HK-2 (cell line): ENCODE data around the gene KRTCAP2.

Experiments
- DNase-seq: peaks from one replicate; pipeline ENCODE4 v3.0.0-alpha.2; 2018; ENCODE audit not compliant: unreplicated experiment

Gene KRTCAP2

DNA sequence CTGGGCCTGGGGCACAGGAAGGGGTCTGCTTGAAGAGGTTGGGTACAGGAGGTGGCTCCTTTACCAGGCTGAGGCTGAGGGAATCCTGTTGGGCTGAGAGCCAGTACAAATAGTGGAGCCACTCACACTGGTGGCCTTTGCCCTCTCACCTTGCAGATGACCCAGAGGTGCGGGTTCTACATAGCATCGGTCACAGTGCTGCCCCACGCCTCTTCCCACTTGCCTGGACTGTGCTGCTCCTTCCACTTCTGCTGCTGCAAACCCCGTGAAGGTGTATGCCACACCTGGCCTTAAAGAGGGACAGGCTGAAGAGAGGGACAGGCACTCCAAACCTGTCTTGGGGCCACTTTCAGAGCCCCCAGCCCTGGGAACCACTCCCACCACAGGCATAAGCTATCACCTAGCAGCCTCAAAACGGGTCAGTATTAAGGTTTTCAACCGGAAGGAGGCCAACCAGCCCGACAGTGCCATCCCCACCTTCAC lies 39.3 kb downstream of the KRTCAP2 start:
- DNase-seq = no peak

GRCh38 chr1:155131856-155132255 lies 41.2 kb downstream of the KRTCAP2 start:
- DNase-seq = no peak

DNA sequence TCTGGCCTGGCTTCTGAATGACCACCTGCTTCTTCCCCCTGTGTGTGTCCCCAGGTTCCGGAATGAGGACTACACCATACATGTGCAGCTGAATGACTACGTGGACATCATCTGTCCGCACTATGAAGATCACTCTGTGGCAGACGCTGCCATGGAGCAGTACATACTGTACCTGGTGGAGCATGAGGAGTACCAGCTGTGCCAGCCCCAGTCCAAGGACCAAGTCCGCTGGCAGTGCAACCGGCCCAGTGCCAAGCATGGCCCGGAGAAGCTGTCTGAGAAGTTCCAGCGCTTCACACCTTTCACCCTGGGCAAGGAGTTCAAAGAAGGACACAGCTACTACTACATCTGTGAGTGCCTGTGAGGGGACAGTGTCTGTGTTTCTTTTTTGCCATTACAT lies 41.8 kb downstream of the KRTCAP2 start:
- no peak for DNase-seq

DNA sequence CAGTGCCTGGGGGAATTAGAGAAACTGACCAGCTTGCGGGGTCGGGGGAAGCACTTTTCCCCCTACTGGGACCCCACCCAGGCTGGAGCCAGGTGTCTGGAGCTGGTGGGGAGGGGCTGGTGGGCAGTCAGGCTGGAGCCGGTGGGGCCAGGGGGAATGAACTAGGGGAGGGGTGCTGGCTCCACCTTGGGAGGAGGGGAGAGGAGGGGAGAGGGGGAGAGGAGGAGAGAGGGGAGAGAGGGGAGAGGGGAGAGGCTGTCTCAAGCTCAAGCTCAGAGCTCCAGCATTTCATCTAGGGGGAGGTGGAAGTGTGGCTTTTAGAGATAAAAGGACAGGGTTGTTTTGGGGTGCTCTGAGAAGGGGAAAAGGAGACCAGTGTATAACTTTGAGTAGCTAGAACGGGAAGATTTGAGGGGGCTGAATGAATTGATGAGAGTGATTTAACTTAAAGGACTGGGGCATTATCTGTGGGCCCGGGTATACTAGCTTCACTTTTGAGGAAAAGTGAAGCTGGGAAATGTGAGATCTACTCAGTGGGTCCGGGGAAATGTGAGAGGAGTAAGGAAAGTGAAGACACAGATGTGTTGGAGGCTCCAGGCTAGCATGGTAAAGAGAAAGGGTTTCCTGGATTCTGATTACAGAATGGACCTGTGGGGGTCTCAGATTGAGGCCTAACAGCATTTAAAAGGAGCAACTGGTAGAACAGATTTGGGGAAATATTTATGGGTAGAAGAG lies 42.7 kb downstream of the KRTCAP2 start:
- no peak for DNase-seq

DNA sequence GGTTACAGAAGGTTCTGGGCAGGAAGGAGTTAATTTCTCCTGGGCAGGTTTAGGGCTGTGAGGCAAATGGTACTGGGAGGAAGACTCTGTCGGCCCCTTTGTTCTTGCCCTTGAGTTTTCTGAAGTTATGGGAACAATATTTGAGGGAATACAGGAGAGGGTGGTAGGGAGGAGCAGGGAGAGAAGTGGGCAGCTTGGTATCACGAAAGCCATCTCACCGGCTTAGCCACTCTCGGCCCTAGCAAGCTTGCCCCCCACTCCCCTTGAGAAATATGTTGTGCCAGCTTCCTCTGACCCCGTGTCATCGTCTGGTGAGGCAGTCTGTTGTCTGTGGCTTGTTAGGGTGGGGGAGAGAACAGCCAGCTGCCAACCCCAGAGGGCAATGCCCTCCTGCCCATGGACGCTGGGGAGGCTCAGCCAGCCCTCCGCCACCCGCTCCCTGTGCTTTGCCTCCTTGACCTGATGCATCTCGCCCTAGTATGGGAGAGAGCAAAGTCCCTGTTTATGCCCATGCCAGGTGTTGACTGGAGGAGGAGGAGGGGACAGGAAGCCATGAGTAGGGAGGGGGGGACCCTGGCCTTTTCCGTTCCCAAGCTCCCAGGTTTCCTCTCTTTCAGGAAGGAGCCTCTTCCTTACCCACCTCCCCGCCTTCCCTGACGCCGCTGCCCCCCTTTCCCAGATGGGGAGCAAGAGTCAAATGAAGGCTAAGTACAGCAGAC lies 44.2 kb downstream of the KRTCAP2 start:
- no peak for DNase-seq

DNA sequence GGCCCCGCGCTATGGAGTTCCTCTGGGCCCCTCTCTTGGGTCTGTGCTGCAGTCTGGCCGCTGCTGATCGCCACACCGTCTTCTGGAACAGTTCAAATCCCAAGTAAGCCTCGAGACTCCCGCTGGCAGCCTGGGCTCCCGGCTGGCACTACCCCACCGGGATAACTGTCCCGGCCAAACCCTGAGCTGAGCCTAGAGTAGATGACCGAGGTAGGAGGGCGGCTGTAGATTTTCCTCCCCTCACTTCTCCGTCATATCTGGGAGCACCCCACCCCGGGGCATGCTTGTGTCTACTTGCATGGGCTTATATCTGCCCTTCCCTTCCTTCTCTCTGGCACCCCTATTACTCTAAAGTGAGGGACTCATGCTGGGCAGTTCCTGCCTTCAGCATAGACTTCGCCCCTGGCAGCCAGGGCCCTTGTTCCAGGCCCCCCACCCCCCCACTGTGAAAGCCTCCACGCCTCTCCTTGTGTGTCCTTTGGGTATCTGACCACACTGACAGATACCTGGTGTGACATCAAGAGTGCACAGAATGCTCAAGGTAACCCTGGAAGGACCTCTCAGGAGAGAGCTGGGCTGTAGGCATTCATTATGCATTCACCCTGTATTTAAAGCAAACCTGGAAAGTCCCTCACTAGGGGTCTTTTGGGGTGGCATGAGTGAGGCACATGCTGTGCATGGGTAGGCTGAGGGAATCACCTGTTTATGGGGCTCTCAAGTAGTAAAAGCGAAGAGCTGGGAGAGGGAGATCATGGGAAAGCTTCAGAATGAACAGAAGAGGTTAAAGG lies 44.9 kb downstream of the KRTCAP2 start:
- no peak for DNase-seq

DNA sequence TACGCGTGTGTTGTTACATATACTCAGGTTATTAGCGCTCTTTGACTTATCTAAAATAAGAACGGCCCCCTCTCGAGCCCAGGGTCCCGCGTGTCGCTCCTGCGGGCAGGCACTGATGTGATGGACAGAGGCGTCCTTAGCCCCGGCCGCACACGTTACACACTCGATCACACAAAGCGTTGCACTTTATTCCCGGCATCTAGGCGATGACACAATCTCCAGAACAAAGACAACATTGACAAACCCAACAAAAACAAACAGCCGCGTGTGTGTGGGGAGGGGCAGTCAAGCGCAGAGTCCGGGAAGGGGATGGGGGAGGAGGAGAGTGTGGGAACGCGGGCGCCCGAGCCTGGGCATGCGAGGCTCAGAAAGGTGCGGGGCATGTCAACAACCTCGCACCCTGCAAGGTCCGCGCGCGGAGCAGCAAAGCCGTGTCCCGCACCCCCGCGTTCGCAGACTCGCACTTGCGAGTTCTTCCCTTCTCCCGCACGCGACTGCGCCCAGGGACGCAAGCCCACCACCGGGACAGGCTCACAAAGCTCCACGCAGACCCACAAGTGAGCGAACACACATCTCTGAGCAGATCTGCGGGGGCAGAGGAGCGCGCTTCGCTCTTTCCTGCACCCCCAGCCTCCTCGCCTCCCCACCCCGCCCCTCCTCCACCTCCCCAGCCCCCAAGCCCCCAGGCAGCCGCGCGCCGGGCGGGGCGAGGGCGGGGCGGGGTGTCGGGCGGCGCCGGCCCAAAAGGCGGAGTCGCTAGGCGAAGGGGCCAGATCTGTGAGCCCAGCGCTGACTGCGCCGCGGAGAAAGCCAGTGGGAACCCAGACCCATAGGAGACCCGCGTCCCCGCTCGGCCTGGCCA lies 45.8 kb downstream of the KRTCAP2 start, which contains the start of gene EFNA1:
Gene EFNA1, plus strand, starts transcription at position 772 of the 862 bp plus-strand sequence. CDS start 102 bp downstream, outside the sequence.
- peak; percentile 58 for DNase-seq

DNA sequence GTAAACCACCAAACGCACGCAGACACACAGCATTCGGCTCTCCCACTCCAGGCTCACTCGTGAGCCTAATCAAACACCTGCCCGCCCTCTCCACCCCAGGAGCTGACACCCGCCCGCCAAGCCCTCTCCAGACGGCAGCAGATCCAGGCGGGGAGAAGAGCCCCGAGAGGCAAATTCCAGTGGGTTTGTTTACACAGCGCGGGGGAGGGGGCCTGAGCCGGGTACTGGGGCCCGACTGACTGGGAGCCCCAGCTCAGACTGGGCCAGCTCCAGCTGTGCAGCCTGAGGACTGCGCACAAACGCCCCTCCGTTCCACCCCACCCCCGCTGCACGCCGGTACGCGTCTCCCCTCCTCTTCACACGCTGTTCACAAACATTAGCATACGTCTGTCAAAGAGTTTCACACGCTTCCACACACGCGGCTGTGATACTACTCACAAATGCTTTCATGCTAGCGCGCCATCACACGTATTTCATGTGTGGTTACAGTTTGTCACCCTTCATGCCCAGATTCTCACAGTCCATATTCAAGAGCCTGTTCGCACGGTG lies 46.5 kb downstream of the KRTCAP2 start:
- DNase-seq = peak; percentile 17

DNA sequence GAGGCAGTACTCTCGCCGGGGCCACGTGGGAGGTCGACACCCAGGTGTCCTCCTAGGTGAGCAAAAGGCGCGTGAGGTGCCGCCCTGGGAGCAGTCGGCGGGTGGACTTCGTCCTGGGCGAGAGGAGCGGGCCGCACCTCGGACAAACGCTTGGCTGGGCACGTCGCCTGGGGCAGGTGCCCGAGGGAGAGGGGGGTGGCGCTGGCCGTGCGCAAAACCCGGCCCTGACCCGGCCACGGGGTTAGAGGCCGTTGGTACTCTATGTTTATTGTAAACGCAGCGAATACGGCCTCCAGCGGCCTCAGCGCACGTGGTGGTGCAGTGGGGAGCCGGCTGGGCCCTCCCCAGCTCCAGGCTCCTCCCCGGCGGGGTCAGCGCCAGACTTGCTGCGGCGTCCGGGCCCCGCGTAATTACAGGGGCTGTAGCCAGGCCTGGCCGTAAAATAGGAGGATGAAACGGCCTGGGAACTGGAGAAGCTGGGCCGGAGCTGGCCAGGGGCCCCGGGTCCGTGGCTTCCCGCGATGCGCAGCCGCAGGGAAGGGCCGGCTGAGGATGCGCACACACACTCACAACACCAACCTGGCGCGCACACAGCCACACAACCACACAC lies 47.1 kb downstream of the KRTCAP2 start:
- peak; percentile 33 for DNase-seq

GRCh38 chr1:155125511-155125945 lies 47.6 kb downstream of the KRTCAP2 start:
- DNase-seq = no peak

- peak; percentile 13 for DNase-seq
Measured at GRCh38 chr1:155124503-155125463, 48.3 kb downstream of the KRTCAP2 start.

DNA sequence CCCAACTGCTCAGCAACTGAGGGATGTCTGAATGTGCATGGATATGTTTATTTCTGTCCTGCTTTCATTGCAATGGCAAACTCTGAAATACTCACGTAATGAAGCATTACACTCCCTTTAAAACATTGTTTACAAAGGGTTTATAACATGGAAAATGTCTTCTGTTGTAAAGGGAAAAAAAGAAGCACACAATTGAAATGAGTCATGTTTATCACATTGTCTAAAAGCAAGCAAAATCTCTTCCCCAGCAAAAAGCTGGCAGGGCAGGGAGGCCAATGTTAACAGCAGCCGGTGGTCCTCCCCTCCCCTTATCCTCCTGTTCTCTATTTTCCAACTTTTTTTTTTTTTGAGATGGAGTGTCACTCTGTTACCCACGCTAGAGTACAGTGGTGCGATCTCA lies 49.3 kb downstream of the KRTCAP2 start:
- DNase-seq = no peak

GRCh38 chr1:155122308-155122707 lies 50.8 kb downstream of the KRTCAP2 start:
- DNase-seq = no peak

DNA sequence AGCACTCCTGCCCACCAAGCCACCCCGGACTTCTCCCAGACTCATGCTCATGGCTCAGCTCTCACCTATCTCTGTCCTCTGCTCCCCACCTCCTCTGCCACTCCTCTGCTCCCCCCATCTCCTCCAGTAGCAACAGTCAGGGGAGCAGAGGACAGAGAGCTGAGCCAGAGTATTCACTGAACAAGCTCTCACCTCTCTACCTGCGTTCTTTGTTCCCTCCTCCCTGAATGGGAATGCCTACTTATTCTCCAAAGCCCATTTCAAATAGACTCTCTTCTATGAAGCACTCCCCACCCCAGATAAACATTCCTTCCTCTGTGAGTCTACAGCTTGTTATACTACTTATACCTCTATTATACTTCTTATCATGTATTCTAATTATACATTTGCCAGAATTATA lies 51.9 kb downstream of the KRTCAP2 start:
- DNase-seq = no peak

- DNase-seq = no peak
Measured at GRCh38 chr1:155120253-155120652, 52.9 kb downstream of the KRTCAP2 start.
